ENCODE data around the gene B3GNT2.
"Not testable (repeated sequence)": the region's sequence is repeated elsewhere in the genome, so short reads cannot be mapped to it uniquely, and the experiment has no call there.

The B3GNT2 gene, protein sequence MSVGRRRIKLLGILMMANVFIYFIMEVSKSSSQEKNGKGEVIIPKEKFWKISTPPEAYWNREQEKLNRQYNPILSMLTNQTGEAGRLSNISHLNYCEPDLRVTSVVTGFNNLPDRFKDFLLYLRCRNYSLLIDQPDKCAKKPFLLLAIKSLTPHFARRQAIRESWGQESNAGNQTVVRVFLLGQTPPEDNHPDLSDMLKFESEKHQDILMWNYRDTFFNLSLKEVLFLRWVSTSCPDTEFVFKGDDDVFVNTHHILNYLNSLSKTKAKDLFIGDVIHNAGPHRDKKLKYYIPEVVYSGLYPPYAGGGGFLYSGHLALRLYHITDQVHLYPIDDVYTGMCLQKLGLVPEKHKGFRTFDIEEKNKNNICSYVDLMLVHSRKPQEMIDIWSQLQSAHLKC

DNA sequence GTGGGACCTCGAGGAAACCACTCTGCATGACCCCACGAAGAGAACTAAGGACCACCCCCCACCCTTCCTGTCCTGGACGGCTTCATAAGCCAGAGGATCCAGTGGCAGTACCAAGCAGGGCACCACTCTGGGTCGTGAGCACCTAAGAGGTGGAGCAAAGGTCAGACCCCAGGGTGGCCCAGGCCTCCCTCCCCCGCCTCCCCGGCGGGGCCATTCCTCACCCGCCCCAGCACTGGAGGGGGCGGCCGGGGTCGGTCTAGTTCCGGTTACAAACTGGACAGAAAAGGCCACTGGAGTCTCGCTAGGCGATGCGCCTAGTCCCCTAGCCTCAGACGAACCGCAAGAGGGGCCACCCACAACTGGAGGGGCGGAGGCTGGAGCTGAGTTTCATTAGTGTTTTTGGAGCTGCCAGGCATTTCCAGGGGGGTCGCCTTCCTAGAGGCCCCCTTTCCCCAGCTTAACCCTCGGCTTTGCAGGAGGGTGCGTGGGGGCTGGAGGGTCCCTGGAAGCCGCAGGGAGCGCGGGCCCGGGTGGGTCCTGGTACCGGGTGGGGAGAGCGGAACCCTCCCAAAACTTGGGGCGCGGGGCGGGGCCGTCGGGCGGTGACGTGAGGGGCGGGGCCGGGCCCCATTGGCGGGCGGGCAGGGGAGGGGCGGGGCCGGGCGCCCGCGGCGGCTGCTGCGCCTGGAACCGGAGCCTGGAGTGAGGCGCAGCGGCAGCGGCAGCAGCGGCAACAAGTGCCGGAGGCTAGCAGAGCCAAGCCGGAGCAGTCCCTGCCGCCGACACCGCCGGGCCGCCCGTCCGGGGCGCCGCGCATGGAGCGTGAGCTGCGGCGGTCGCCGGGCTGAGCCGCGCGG, at the start of gene B3GNT2:
B3GNT2 (plus strand) TSS at position 695 of the 857 bp plus-strand sequence. CDS start 26,106 bp downstream, outside the sequence.
- peak; percentile 73 to 79 for DNase-seq (ENCODE audit: low read depth in 2 of 2)

DNA sequence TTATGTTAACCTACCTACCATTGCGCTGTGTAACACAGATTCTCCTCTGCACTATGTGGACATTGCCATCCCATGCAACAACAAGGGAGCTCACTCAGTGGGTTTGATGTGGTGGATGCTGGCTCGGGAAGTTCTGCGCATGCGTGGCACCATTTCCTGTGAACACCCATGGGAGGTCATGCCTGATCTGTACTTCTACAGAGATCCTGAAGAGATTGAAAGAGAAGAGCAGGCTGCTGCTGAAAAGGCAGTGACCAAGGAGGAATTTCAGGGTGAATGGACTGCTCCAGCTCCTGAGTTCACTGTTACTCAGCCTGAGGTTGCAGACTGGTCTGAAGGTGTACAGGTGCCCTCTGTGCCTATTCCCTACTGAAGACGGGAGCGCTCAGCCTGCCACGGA, 49.1 kb upstream of the B3GNT2 start:
- peak in 1 of 2 donors; percentile 4 for DNase-seq (ENCODE audit: low read depth in 2 of 2)

DNA sequence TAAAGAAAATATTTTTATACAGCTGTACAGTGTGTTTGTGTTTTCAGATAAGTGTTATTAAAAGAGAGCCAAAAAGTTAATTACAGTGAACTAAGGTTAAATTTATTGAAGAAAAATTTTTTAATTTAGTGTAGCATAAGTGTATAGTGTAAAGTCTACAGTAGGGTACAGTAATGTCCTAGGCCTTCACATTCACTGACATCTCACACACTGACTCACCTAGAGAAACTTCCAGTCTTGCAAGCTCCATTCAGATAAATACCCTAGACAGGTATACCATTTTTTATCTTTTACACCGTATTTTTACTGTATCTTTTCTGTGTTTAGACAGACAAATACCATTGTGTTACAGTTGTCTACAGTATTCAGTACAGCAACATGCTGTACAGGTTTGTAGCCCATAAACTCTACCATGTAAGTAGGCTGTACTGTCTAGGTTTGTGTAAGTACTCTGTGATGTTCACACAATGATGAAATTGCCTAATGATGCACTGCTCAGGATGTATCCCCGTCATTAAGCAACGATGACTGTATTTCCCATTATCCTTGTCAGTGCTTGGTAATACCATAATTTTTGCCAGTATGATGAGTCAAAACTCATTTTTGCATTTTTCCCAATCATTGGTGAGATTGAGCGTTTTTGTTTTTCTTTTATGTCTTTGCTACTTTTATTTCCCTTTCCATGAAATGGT, 48.2 kb upstream of the B3GNT2 start:
- no peak for DNase-seq (ENCODE audit: low read depth in 2 of 2)

DNA sequence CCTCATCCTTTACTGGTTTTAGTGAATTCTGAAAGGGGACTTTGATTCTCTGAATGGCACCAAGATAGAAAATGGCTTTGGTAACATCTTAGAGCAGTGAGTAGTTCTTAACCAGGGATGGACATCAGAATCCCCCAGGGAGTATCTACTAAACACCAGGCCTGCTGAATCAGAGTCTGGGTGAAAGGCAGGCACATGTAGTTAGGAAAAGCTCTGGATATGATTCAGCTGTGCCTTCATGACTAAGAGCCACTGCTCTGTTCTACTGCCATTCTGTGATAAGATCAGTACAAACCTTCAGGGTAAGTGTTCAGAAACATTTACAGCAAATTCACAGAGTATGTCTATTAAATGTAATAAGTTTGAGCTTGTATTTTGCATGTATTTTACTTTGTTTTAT, 46.2 kb upstream of the B3GNT2 start:
- no peak for DNase-seq (ENCODE audit: low read depth in 2 of 2)

DNA sequence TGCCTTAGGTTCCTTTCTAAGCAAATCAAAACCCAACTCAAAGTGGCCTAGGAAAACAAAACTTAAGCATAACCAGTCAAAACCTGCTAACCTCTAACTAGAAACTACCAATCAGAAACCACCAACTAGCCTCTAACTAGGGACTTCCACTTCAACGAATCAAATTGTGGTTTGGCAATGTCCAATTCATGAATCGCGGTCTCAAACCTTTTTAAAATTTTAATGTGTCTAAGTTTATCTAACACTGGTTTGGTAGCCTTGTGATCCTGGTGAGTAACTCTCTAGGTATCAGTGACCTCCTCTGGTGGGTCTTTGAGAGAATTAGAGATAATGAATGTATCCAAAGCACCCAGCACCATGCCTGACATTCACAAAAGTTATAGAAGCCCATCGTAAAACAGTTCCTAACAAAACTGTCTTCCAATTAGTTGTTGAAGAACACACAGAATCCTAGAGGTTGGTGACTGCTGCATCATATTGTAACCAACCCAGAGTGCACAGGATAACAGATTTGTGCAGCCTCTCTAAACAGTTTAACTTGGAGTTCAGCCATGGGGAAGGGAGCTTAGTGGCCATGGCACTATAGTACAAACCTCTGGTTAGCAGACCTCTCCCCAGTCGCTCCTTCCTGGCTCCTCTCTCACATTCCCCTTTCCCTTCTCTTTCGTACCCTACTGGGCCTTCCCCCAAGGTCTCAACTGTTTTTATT, 45.2 kb upstream of the B3GNT2 start:
- no peak for DNase-seq (ENCODE audit: low read depth in 2 of 2)

DNA sequence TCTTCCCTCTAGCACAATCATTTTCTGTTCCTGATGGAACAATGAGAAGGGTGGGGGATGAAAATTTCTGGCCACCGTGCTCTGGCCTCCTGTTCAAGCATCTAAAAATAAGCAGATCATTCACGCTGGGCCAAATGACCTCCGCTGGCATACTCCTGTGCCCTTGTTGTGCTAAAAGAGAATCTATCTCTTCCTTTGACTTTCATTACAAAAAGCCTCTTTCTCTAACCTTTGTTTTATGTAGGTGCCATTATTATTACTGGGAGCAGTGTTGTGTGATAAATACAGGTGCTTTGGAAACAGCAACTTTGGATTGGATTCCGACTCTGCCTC, 44.6 kb upstream of the B3GNT2 start:
- no peak for DNase-seq (ENCODE audit: low read depth in 2 of 2)

DNA sequence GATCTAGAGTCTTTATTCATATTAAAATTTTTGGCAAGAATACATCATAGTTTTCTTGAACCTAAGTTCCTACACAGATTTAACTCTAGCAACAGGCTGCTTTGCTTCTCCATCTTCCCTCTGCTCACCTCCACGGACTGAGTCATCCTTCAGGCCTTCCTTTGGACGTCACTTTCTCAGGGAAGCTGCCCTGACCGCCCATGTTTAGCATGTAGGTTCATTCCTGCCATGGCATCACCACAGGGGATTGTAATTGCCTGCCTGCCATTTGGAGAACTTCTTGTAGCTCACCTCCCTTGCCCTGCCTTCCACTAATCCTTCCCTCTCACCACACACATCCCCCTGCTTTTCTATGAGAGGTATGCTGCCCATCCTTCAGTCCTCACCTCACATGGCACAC, 43.9 kb upstream of the B3GNT2 start:
- DNase-seq (ENCODE audit: low read depth in 2 of 2), result no peak

DNA sequence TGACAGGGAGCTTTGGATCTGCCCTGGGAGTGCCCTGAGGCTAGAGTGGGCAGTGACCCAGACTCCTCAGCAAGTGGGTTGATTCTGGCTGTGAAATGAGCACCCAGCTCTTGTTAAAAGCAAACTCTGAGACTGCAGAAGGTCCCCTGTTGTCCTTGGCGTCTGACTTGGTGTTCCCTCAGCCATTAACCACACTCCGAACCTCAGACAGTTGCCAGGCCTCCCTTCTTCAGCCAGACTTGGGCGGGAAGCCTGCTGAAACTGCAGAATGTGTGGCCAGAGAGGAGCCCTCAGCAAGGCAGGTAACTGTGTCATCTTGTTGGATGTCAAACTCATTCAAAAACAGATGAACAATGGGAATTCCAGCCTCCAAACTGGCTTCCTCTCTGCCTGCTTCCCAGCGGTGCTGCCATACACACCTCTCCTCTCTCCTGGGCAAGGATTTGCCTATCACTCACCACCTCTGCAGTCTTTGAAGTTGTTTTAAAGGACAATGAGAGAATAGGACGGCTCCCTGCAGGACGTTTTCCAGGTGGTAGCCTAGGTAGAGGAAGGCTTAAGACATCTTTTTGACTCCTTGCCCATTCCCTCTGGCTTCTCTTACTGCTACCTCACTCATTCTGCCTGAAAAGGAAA, 38.9 kb upstream of the B3GNT2 start:
- no peak for DNase-seq (ENCODE audit: low read depth in 2 of 2)

DNA sequence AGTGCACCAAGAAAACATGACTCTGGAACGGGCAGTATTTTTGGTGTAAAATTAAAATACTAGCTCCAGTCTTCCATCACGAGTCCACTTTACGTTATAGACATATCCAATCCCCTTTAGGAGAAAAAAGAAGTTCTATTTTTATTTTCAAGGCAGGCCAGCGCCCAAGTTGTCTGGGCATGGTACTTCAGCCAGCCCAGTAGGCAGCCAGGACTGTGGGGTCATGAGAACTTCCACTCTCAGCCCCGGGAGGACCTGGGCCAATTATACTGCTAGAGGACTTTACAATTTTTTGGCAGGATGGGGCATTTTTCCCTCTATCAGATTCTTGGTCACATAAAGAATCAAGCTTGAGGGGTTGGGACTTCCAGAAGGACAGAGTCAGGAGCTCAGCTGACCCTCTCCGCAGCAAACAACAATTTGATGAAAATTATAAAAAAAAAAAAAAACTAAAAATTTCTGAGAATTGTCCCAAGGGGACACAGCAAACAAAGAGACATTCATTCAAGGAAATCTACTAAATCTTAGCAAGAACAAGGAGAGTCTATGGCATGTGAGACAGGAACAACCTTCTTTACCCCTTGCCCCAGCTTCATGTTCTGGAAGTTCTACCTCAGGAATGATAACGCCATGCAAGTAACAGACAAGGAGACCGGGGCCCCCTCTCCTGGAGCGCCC, 37.3 kb upstream of the B3GNT2 start:
- DNase-seq (ENCODE audit: low read depth in 2 of 2), result no peak

DNA sequence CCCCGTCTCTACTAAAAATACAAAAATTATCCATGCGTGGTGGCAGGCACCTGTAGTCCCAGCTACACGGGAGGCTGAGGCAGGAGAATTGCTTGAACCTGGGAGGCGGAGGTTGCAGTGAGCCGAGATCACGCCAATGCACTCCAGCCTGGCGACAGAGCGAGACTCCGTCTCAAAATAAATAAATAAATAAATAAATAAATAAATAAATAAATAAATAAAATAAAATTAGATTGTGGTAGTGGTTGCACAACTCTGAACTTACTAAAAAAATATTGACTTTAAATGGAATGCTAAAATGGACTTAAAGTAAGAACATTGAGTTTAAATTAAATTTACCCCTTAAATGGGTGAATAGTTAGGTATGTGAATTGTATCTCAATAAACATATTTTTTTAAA, 35.2 kb upstream of the B3GNT2 start:
- not testable (repeated sequence) for DNase-seq (ENCODE audit: low read depth in 2 of 2)

DNA sequence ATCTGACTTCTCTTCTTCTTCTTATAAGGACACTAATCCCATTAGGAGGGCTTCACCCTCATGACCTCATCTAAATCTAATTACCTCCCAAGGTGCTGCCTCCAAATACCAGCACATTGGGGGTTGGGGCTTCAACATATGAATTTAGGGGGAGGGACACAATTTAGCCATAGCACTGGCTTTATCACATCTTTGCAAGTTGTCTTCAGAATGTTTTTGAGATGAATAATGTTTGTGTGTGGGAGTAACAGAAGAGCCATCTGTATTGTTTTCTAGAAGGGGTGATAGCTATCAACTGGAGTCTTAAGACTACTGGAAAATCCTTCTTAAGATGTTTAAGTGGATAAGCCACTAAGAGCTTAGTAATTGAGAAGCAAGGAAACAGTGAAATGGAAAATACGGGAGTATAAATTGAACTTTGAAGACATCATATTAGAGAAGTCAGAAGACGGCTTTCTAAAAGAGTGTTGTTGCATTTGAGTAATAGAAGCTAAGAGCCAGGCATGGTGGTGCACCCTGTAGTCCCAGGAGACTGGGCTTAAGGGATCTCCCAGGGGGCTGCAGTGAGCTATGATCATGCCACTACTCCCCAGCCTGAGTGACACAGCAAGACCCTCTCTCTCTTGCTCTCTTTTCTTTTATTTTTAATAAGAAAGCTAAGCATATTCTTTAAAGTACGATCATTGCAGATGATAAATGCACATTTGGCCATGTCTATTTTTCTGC, 32.6 kb upstream of the B3GNT2 start:
- DNase-seq (ENCODE audit: low read depth in 2 of 2), result no peak

DNA sequence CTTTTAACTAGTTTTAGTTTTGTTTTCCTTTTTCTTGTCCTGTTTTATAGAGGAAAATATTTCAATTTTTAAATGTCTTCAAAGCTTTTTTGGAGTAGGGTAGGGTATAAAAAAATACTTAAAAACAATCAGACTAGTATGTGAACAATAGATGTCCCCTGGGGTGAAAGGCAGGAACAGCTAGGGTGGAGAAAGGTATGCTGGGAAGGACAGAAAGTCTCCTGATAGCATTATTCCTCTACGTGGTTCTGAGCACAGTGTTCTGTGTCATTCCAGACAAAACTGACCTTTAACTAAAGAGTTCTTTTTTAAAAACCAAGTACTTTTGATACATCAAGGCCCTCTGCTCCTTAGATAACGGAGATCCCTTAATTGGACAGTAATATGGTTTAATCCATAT, 32.1 kb upstream of the B3GNT2 start:
- no peak for DNase-seq (ENCODE audit: low read depth in 2 of 2)

DNA sequence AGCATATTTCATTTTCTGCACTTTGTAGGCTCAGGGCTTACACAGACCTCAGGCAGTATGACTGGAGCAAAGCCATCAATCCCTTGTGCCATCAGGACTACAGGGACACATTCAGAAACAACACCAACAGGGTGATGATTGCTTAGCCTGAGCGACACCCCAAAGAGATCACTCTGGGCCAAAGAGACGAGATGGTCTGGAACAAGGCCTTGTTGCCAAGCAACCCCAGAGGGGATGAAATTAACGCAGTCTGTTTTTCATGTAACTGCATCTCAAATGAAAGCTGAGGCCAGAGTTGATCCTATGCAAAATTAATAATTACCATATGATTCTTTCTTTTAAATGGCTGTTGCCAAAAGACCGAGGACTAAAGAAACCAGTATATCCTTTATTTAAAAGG, 20.2 kb upstream of the B3GNT2 start:
- DNase-seq (ENCODE audit: low read depth in 2 of 2), result no peak

DNA sequence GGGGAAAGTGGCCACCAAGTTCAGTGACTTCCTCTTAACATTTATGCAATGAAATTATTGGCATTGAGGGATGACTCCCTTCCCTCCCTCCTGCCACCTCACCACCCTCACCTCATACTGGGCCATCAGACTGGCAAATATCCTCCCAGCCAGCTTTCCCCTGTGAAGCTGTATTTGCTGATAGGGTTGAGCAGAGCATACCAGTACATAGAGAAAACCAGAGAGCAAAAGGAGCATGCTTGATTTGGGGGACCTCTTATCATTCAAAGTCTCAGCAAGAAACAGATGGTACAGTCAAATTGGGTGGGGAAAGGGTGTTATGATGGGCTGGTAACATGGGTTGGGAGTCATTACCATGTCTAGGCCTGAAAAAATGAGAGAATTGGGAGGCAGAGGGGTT, 19.1 kb upstream of the B3GNT2 start:
- DNase-seq (ENCODE audit: low read depth in 2 of 2), result no peak

DNA sequence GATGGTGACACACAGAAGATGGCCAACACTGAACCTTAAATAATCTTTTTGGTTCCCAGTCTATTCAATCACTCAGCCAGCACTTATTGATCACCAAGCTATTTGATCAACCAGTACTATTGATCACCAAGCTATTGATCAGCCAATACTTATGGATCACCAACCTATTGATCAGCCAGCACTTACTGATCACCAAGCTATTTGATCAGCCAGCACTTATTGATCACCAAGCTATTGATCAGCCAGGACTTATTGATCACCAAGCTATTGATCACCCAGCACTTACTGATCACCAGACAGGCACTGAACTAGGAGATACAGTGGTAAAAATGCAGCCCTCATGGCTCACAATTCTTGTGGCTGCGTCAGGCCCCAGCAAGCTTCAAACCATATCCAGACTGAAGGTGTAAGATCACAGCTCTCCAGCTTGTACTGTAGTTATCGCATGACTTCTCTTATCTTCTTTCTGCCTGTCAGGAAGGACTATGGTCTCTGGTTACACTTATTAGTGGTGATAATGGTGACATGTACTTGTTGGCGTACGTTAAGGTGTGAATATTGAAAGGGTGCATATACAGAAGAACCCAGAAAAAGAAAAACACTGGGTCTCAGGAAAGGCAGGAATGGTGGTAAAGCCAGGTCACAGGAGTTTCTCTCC, 18.4 kb upstream of the B3GNT2 start:
- no peak for DNase-seq (ENCODE audit: low read depth in 2 of 2)

DNA sequence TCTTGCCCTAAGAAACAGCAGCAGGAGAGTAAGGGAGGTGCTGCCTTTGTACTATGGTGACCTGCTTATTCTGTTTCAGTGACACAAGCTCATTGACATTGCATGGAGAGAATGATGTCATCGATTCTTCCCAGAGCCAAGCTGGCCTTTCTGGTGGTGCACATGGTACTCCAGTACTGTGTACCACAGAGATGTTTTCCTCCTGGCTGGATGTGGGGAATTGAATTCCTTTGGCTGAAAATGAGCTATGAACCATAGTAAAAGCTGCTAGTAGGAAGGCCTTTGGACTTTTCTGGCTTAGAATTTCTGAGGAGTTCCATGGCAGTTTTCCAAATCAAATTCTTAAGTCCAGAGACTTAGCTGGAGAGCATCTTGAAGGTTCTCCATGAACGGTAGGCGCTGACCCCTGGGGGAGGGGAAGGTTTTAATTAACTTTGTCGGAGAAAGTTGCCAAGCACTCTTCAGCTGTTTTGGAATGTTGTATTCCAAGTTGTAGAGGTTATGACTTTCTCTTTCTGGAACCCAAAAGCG, 17.1 kb upstream of the B3GNT2 start:
- DNase-seq (ENCODE audit: low read depth in 2 of 2), result no peak

DNA sequence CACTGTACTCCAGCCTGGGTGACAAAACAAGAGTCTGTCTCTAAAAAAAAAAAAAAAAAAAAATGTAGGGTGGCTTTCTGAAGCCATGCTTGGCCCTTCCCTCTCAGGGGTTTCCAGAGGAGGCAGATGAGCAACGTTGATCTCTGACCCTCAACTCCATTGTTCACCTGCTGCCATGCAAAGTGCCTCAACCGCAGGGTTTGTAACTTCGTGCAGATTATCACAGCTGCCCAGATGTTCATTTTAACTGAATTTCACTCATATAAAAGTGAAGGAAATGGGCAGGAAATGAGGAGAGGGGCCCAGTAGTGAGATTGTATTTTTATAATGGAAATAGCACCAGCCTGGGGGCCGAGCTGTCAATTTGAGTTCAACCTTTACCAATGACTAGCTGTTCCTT, 14.9 kb upstream of the B3GNT2 start:
- DNase-seq (ENCODE audit: low read depth in 2 of 2), result no peak

DNA sequence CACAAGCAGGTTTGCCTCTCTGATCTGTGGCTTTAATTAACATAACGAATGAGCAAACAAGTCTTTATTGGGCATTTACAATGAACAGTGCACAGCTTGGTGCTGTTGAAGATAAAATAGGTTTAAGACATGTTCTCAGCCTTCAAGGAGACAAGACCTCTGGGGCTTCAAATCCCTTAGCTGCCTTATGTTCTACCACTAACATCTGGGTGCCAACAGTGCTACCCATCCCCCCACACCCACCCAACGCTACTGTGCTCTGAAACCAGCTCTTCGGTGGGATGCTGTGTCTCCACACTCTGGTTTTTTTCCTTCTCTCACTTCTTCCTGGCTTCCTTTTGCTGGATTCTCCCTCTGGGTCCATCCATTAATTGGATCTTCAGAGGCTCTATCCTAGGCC, 14.1 kb upstream of the B3GNT2 start:
- DNase-seq (ENCODE audit: low read depth in 2 of 2), result no peak

DNA sequence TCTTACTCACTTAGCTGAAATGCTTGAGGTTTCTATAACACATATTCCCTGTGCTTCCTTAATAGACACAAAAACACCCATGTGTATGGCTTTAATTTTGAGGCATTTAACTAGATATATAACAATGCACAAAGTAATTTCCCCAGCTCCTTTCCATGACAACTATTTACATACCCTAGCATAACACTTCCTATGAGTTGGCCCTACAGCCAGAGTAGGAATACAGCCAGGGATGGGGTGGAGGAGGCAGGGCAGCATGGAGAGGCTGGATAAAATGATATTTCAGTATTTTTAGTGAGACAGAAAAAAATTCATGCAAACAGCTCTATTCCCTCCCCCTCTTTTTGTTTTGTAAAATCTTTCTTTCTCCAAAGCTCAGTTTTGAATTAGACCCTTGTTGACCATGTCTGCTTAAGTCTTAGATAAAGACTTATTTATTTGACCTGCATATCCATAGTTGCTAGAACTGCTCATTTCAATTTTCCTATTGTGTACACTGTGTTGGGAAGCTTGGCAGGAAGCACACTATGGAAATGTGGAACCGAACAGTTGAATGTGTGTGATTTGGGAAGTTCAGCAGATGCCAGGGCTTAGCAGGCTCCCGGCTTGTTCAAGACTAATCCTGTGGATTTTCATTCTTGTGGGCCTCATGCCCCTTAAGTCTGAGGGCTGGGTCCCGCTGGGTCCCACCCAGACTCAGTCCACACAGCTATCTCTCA, 11.2 kb upstream of the B3GNT2 start:
- DNase-seq (ENCODE audit: low read depth in 2 of 2), result no peak

Data from stimulated activated CD8-positive, alpha-beta memory T cell treated with anti-CD3 and anti-CD28 coated beads, Interleukin-2, amount 100 ng/mL, for 1 hour (primary cell).